ENCODE results near the gene CTSZ.

CTSZ gene

GRCh38 chr20:59040667-59041066, 33.6 kb upstream of the CTSZ start:
- H3K9ac ChIP-seq (ENCODE audit: low read depth, low read length): no peak overlapping the region

GRCh38 chr20:59039233-59039632, 32.2 kb upstream of the CTSZ start:
- no peak overlapping the region for H3K9ac ChIP-seq (ENCODE audit: low read depth, low read length)
- no peaks in the 10 kb centered on the region; the same call in 1 of the 2 replicates for H3K36me3 ChIP-seq (ENCODE audit: insufficient read depth, low read length)
- H3K9me3 ChIP-seq (ENCODE audit: control insufficient read depth, insufficient read depth, low read length): no peaks in the 10 kb centered on the region

More at GRCh38 chr20:59040667-59041066, 33.6 kb upstream of the CTSZ start:
- Histone ChIP-seq H3K4me1 (ENCODE audit: insufficient read depth, low read length) (no peaks in the 10 kb centered on the region), H3K36me3 (ENCODE audit: insufficient read depth, low read length) (no peaks in the 10 kb centered on the region; the same call in 1 of the 2 replicates), H3K9me3 (ENCODE audit: control insufficient read depth, insufficient read depth, low read length) (no peaks in the 10 kb centered on the region)

GRCh38 chr20:59037386-59037785, 30.3 kb upstream of the CTSZ start:
- no peaks in the 10 kb centered on the region; the same call in 1 of the 2 replicates for H3K36me3 ChIP-seq (ENCODE audit: insufficient read depth, low read length)
- H3K9ac ChIP-seq (ENCODE audit: low read depth, low read length): no peak overlapping the region
- no peaks in the 10 kb centered on the region for H3K4me1 ChIP-seq (ENCODE audit: insufficient read depth, low read length)
- no peaks in the 10 kb centered on the region for H3K9me3 ChIP-seq (ENCODE audit: control insufficient read depth, insufficient read depth, low read length)

More at GRCh38 chr20:59039233-59039632, 32.2 kb upstream of the CTSZ start:
- H3K4me1 ChIP-seq (ENCODE audit: insufficient read depth, low read length): no peaks in the 10 kb centered on the region

- Histone ChIP-seq H3K36me3 (ENCODE audit: insufficient read depth, low read length) (no peaks in the 10 kb centered on the region; the same call in 1 of the 2 replicates), H3K4me1 (ENCODE audit: insufficient read depth, low read length) (no peaks in the 10 kb centered on the region; the same call in 1 of the 2 replicates), H3K9ac (ENCODE audit: low read depth, low read length) (no peak overlapping the region), H3K9me3 (ENCODE audit: control insufficient read depth, insufficient read depth, low read length) (no peaks in the 10 kb centered on the region)
Observed at GRCh38 chr20:59035381-59035780, 28.3 kb upstream of the CTSZ start.

GRCh38 chr20:59033616-59034165, 26.6 kb upstream of the CTSZ start:
- Histone ChIP-seq H3K9ac (ENCODE audit: low read depth, low read length) (no peak overlapping the region), H3K4me1 (ENCODE audit: insufficient read depth, low read length) (no peaks in the 10 kb centered on the region; the same call in 1 of the 2 replicates), H3K36me3 (ENCODE audit: insufficient read depth, low read length) (peaks cover 6% of the 10 kb centered on the region)

GRCh38 chr20:59033093-59033492, 26.0 kb upstream of the CTSZ start:
- Histone ChIP-seq H3K36me3 (ENCODE audit: insufficient read depth, low read length) (peaks cover 7% of the 10 kb centered on the region), H3K9ac (ENCODE audit: low read depth, low read length) (peak overlapping the region; percentile 77), H3K4me1 (ENCODE audit: insufficient read depth, low read length) (no peaks in the 10 kb centered on the region; the same call in 1 of the 2 replicates), H3K9me3 (ENCODE audit: control insufficient read depth, insufficient read depth, low read length) (no peaks in the 10 kb centered on the region)

More at GRCh38 chr20:59033616-59034165, 26.6 kb upstream of the CTSZ start:
- no peaks in the 10 kb centered on the region for H3K9me3 ChIP-seq (ENCODE audit: control insufficient read depth, insufficient read depth, low read length)

GRCh38 chr20:59032713-59033059, 25.6 kb upstream of the CTSZ start:
- peak overlapping the region; percentile 77 for H3K9ac ChIP-seq (ENCODE audit: low read depth, low read length)
- H3K4me1 ChIP-seq (ENCODE audit: insufficient read depth, low read length): no peaks in the 10 kb centered on the region; the same call in 1 of the 2 replicates
- H3K9me3 ChIP-seq (ENCODE audit: control insufficient read depth, insufficient read depth, low read length): no peaks in the 10 kb centered on the region
- H3K36me3 ChIP-seq (ENCODE audit: insufficient read depth, low read length): peaks cover 7% of the 10 kb centered on the region

GRCh38 chr20:59032023-59032712, 25.1 kb upstream of the CTSZ start, which contains the start of gene ATP5F1E:
TSS of gene ATP5F1E (minus strand) at chr20:59032335. CDS start at chr20:59032251, 84 bp downstream.
- H3K9ac ChIP-seq (ENCODE audit: low read depth, low read length): peak within 1 kb of the TSS; percentile 77
- H3K9me3 ChIP-seq (ENCODE audit: control insufficient read depth, insufficient read depth, low read length): no peaks in the 10 kb centered on the region
- peaks cover 7% of the 10 kb centered on the region for H3K36me3 ChIP-seq (ENCODE audit: insufficient read depth, low read length)
- H3K4me1 ChIP-seq (ENCODE audit: insufficient read depth, low read length): no peaks in the 10 kb centered on the region; the same call in 1 of the 2 replicates

GRCh38 chr20:59031564-59032022, 24.5 kb upstream of the CTSZ start:
- Histone ChIP-seq H3K4me1 (ENCODE audit: insufficient read depth, low read length) (no peaks in the 10 kb centered on the region; the same call in 1 of the 2 replicates), H3K9ac (ENCODE audit: low read depth, low read length) (peak overlapping the region; percentile 77), H3K9me3 (ENCODE audit: control insufficient read depth, insufficient read depth, low read length) (no peaks in the 10 kb centered on the region), H3K36me3 (ENCODE audit: insufficient read depth, low read length) (peaks cover 7% of the 10 kb centered on the region)

- peaks cover 7% of the 10 kb centered on the region for H3K36me3 ChIP-seq (ENCODE audit: insufficient read depth, low read length)
- H3K4me1 ChIP-seq (ENCODE audit: insufficient read depth, low read length): no peaks in the 10 kb centered on the region; the same call in 1 of the 2 replicates
- H3K9ac ChIP-seq (ENCODE audit: low read depth, low read length): peak overlapping the region; percentile 77
- H3K9me3 ChIP-seq (ENCODE audit: control insufficient read depth, insufficient read depth, low read length): no peaks in the 10 kb centered on the region
Observed at GRCh38 chr20:59030911-59031563, 24.0 kb upstream of the CTSZ start.

GRCh38 chr20:59028812-59029211, 21.8 kb upstream of the CTSZ start:
- H3K4me1 ChIP-seq (ENCODE audit: insufficient read depth, low read length): no peaks in the 10 kb centered on the region; the same call in 1 of the 2 replicates
- H3K9ac ChIP-seq (ENCODE audit: low read depth, low read length): no peak overlapping the region
- H3K36me3 ChIP-seq (ENCODE audit: insufficient read depth, low read length): peaks cover 7% of the 10 kb centered on the region
- H3K9me3 ChIP-seq (ENCODE audit: control insufficient read depth, insufficient read depth, low read length): no peaks in the 10 kb centered on the region

- Histone ChIP-seq H3K9me3 (ENCODE audit: control insufficient read depth, insufficient read depth, low read length) (no peaks in the 10 kb centered on the region), H3K36me3 (ENCODE audit: insufficient read depth, low read length) (peaks cover 7% of the 10 kb centered on the region), H3K9ac (ENCODE audit: low read depth, low read length) (no peak overlapping the region), H3K4me1 (ENCODE audit: insufficient read depth, low read length) (no peaks in the 10 kb centered on the region; the same call in 1 of the 2 replicates)
Observed at GRCh38 chr20:59027741-59028320, 20.8 kb upstream of the CTSZ start.

GRCh38 chr20:59026904-59027740, 20.1 kb upstream of the CTSZ start:
- H3K4me1 ChIP-seq (ENCODE audit: insufficient read depth, low read length): no peaks in the 10 kb centered on the region; the same call in 1 of the 2 replicates
- H3K9me3 ChIP-seq (ENCODE audit: control insufficient read depth, insufficient read depth, low read length): no peaks in the 10 kb centered on the region

More at GRCh38 chr20:59026904-59027740, 20.1 kb upstream of the CTSZ start:
- H3K36me3 ChIP-seq (ENCODE audit: insufficient read depth, low read length): peaks cover 7% of the 10 kb centered on the region
- H3K9ac ChIP-seq (ENCODE audit: low read depth, low read length): no peak overlapping the region

Data from ES-I3 (cell line).